ENCODE measurements around the gene FAM170B. TPM values are rescaled to one million over a fixed set of nuclear protein-coding genes. Genes with fewer than 3 reads are reported as not detected.

FAM170B gene
- total and polyA plus RNA-seq, 2 experiments from 2014 or later: not detected

DNA sequence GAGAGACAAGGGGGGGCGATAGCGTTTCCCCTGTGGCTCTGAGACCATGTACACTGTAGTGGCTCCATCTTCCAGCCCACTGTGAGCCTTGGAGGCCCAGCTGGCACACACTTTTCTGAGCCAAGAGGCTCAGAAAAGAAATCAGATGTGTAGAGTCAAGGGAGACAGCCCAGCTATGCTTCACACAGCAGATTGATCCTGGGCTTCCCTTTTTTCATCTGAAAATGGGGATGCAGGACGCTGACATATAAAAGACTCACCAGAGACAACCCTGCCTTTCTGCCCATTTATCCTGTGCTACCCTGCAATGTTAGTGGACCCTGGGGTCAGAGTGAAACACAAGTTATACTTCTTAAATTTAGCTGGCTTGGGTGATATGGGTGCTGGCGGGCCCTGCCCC is 40.0 kb upstream of the FAM170B start:
- no peaks in the 10 kb centered on the region for H3K9me3 Mint-ChIP-seq
- DNase-seq (ENCODE audit: low spot score) (no peak), ATAC-seq (no peak)

More for the DNA sequence above, 40.0 kb upstream of the FAM170B start:
- Histone ChIP-seq H3K4me1 (ENCODE audit: insufficient read depth) (no peaks in the 10 kb centered on the region), H3K36me3 (ENCODE audit: insufficient read depth) (no peaks in the 10 kb centered on the region), H3F3A (replicated peaks; ENCODE audit: low read depth) (no peaks in the 10 kb centered on the region), H3K4me3 (no peak overlapping the region), H3K27me3 (ENCODE audit: insufficient read depth) (no peaks in the 10 kb centered on the region), H3K79me2 (replicated peaks; ENCODE audit: insufficient read depth) (no peaks in the 10 kb centered on the region), H3K27ac (ENCODE audit: low read depth) (no peak overlapping the region), H2AFZ (no peak overlapping the region), H3K4me2 (no peak overlapping the region), H3K9me2 (ENCODE audit: insufficient read depth) (no peaks in the 10 kb centered on the region), H4K20me1 (replicated peaks; ENCODE audit: insufficient read depth) (no peaks in the 10 kb centered on the region)
- Mint-ChIP-seq H3K27ac (no peak overlapping the region), H3K4me3 (no peak overlapping the region), H3K4me1 (peaks cover 8% of the 10 kb centered on the region), H3K27me3 (ENCODE audit: insufficient read depth, low read depth, poor library complexity) (peaks cover 1% of the 10 kb centered on the region), H3K36me3 (ENCODE audit: low read depth) (no peaks in the 10 kb centered on the region)
- TF ChIP-seq CREB1 (CRISPR knock-in tag; IDR thresholded peaks at IDR 0.05; ENCODE audit: low read depth) (no peak), EZH2 (IDR thresholded peaks at IDR 0.05; ENCODE audit: low read depth, unreplicated experiment) (no peak), STAT1 (IDR thresholded peaks at IDR 0.05; ENCODE audit: unreplicated experiment) (no peak), POLR2AphosphoS5 (IDR thresholded peaks at IDR 0.05; ENCODE audit: low read depth) (no peak), NANOG (IDR thresholded peaks at IDR 0.05; ENCODE audit: borderline replicate concordance) (no peak), EZH2phosphoT487 (IDR thresholded peaks at IDR 0.05; ENCODE audit: unreplicated experiment) (no peak), ZNF331 (CRISPR knock-in tag; IDR thresholded peaks at IDR 0.05; ENCODE audit: low read depth) (no peak), JUNB (IDR thresholded peaks at IDR 0.05; ENCODE audit: unreplicated experiment) (no peak), ZNF114 (CRISPR knock-in tag; IDR thresholded peaks at IDR 0.05) (no peak)
- TF ChIP-seq, protein P1, sequence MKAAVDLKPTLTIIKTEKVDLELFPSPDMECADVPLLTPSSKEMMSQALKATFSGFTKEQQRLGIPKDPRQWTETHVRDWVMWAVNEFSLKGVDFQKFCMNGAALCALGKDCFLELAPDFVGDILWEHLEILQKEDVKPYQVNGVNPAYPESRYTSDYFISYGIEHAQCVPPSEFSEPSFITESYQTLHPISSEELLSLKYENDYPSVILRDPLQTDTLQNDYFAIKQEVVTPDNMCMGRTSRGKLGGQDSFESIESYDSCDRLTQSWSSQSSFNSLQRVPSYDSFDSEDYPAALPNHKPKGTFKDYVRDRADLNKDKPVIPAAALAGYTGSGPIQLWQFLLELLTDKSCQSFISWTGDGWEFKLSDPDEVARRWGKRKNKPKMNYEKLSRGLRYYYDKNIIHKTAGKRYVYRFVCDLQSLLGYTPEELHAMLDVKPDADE (IDR thresholded peaks at IDR 0.05): no peak
- TF ChIP-seq, protein P2, sequence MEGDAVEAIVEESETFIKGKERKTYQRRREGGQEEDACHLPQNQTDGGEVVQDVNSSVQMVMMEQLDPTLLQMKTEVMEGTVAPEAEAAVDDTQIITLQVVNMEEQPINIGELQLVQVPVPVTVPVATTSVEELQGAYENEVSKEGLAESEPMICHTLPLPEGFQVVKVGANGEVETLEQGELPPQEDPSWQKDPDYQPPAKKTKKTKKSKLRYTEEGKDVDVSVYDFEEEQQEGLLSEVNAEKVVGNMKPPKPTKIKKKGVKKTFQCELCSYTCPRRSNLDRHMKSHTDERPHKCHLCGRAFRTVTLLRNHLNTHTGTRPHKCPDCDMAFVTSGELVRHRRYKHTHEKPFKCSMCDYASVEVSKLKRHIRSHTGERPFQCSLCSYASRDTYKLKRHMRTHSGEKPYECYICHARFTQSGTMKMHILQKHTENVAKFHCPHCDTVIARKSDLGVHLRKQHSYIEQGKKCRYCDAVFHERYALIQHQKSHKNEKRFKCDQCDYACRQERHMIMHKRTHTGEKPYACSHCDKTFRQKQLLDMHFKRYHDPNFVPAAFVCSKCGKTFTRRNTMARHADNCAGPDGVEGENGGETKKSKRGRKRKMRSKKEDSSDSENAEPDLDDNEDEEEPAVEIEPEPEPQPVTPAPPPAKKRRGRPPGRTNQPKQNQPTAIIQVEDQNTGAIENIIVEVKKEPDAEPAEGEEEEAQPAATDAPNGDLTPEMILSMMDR (conservative IDR thresholded peaks at IDR 0.05; ENCODE audit: low read depth in 2 of 2): no peak
- TF ChIP-seq, protein P3, sequence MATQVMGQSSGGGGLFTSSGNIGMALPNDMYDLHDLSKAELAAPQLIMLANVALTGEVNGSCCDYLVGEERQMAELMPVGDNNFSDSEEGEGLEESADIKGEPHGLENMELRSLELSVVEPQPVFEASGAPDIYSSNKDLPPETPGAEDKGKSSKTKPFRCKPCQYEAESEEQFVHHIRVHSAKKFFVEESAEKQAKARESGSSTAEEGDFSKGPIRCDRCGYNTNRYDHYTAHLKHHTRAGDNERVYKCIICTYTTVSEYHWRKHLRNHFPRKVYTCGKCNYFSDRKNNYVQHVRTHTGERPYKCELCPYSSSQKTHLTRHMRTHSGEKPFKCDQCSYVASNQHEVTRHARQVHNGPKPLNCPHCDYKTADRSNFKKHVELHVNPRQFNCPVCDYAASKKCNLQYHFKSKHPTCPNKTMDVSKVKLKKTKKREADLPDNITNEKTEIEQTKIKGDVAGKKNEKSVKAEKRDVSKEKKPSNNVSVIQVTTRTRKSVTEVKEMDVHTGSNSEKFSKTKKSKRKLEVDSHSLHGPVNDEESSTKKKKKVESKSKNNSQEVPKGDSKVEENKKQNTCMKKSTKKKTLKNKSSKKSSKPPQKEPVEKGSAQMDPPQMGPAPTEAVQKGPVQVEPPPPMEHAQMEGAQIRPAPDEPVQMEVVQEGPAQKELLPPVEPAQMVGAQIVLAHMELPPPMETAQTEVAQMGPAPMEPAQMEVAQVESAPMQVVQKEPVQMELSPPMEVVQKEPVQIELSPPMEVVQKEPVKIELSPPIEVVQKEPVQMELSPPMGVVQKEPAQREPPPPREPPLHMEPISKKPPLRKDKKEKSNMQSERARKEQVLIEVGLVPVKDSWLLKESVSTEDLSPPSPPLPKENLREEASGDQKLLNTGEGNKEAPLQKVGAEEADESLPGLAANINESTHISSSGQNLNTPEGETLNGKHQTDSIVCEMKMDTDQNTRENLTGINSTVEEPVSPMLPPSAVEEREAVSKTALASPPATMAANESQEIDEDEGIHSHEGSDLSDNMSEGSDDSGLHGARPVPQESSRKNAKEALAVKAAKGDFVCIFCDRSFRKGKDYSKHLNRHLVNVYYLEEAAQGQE (IDR thresholded peaks at IDR 0.05; ENCODE audit: unreplicated experiment): no peak
- TF ChIP-seq, protein P4, sequence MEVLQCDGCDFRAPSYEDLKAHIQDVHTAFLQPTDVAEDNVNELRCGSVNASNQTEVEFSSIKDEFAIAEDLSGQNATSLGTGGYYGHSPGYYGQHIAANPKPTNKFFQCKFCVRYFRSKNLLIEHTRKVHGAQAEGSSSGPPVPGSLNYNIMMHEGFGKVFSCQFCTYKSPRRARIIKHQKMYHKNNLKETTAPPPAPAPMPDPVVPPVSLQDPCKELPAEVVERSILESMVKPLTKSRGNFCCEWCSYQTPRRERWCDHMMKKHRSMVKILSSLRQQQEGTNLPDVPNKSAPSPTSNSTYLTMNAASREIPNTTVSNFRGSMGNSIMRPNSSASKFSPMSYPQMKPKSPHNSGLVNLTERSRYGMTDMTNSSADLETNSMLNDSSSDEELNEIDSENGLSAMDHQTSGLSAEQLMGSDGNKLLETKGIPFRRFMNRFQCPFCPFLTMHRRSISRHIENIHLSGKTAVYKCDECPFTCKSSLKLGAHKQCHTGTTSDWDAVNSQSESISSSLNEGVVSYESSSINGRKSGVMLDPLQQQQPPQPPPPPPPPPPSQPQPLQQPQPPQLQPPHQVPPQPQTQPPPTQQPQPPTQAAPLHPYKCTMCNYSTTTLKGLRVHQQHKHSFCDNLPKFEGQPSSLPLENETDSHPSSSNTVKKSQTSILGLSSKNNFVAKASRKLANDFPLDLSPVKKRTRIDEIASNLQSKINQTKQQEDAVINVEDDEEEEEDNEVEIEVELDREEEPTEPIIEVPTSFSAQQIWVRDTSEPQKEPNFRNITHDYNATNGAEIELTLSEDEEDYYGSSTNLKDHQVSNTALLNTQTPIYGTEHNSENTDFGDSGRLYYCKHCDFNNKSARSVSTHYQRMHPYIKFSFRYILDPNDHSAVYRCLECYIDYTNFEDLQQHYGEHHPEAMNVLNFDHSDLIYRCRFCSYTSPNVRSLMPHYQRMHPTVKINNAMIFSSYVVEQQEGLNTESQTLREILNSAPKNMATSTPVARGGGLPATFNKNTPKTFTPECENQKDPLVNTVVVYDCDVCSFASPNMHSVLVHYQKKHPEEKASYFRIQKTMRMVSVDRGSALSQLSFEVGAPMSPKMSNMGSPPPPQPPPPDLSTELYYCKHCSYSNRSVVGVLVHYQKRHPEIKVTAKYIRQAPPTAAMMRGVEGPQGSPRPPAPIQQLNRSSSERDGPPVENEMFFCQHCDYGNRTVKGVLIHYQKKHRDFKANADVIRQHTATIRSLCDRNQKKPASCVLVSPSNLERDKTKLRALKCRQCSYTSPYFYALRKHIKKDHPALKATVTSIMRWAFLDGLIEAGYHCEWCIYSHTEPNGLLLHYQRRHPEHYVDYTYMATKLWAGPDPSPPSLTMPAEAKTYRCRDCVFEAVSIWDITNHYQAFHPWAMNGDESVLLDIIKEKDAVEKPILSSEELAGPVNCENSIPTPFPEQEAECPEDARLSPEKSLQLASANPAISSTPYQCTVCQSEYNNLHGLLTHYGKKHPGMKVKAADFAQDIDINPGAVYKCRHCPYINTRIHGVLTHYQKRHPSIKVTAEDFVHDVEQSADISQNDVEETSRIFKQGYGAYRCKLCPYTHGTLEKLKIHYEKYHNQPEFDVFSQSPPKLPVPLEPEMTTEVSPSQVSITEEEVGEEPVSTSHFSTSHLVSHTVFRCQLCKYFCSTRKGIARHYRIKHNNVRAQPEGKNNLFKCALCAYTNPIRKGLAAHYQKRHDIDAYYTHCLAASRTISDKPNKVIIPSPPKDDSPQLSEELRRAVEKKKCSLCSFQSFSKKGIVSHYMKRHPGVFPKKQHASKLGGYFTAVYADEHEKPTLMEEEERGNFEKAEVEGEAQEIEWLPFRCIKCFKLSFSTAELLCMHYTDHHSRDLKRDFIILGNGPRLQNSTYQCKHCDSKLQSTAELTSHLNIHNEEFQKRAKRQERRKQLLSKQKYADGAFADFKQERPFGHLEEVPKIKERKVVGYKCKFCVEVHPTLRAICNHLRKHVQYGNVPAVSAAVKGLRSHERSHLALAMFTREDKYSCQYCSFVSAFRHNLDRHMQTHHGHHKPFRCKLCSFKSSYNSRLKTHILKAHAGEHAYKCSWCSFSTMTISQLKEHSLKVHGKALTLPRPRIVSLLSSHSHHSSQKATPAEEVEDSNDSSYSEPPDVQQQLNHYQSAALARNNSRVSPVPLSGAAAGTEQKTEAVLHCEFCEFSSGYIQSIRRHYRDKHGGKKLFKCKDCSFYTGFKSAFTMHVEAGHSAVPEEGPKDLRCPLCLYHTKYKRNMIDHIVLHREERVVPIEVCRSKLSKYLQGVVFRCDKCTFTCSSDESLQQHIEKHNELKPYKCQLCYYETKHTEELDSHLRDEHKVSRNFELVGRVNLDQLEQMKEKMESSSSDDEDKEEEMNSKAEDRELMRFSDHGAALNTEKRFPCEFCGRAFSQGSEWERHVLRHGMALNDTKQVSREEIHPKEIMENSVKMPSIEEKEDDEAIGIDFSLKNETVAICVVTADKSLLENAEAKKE (CRISPR knock-in tag; IDR thresholded peaks at IDR 0.05): no peak
